Measurements from ENCODE around the gene OR5H1.
"Not testable (repeated sequence)": the region's sequence is repeated elsewhere in the genome, so short reads cannot be mapped to it uniquely, and the experiment has no call there.

The OR5H1 gene

DNA sequence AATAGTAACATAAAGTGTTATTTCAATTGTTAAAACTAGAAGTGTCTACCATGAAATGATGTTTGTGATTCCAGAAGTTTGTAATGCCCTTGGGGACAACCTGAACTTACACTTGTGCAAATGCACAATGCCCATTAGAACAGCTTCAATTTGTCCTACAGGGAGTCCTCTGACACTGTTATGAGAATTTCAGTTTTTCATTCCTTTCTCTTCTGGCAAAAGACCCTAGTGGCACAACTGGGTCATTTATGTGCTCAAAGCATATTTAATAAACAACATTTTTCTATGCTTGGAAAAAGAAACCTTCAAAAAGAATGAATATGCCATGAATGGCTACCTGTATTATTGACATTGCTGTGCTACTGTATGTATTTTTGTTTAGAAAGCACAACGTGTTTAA lies at the start of gene OR5H1:
TSS of gene OR5H1 (plus strand) at position 301 of the 400 bp plus-strand sequence. CDS start 1,977 bp downstream, outside the sequence.
- no peak for DNase-seq

GRCh38 chr3:98086873-98087272 lies 43.6 kb upstream of the OR5H1 start, which contains the start of gene OR5AC2:
Gene OR5AC2 (plus strand): TSS chr3:98087173. CDS start chr3:98087173, 0 bp downstream.
- no peak for DNase-seq

GRCh38 chr3:98095882-98096281 lies 34.6 kb upstream of the OR5H1 start:
- DNase-seq: no peak

GRCh38 chr3:98099848-98100247 lies 30.7 kb upstream of the OR5H1 start:
- no peak for DNase-seq

DNA sequence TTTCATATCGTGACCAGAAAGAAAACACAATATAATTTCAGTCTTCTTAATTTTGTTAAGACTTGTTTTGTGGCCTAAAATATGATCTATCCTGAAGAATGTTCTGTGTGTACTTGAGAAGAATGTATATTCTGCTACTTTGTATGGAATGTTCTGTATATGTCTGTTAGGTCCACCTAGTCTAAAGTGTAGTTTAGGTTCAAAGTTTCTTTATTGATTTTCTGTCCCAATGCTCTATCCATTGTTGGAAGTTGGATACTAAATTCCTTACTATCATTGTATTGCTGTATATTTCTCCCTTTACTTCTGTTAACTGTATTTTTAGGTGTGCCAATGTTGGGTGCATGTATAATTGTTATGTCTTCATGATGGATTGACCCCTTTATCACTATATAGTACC lies 22.4 kb upstream of the OR5H1 start:
- DNase-seq: no peak

DNA sequence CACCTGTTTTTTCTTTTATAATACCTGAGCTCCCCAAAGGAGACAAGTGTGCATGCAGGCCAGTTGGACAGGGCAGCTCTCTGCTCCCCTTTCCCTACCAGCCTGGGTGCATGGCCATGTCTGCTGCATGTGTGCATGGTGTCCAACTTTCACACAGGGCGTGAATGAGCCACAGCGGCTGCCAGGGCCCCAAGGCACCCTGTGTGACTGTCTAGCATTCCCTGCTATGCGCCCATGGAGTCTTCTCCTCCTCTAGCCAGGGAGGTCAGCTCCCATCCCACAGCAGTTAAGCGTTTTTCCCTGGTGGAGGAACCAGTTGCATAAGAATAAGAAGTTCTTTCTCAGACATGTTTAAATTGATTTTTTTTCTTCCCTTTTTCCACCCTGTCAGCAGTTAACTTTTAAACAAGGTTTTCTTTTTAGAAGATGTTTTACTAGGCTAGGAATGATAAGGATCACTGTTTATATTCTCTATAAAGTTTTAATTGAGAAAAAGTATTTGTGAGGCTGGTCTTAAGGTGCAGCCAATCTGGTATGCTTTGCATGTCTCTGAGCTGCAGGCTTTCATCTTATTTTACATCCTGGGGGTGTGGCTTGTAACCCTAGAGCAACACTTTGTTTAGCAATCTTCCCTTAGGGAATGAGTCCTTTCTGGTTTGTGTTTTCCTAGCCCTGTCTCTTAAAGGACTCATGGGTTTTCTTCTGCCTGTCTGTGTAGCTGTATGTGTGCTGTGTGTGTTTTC lies 20.5 kb upstream of the OR5H1 start:
- no peak for DNase-seq

GRCh38 chr3:98110550-98110908 lies 20.0 kb upstream of the OR5H1 start:
- no peak for DNase-seq

GRCh38 chr3:98114264-98114663 lies 16.3 kb upstream of the OR5H1 start:
- no peak for DNase-seq

GRCh38 chr3:98115717-98116116 lies 14.8 kb upstream of the OR5H1 start:
- no peak for DNase-seq

- no peak for DNase-seq
These were observed 6.1 kb downstream of the OR5H1 start for GRCh38 chr3:98136631-98137030.

- DNase-seq: not testable (repeated sequence)
These were observed 7.5 kb downstream of the OR5H1 start for GRCh38 chr3:98137826-98138557.

- DNase-seq: no peak
These were observed 10.0 kb downstream of the OR5H1 start for GRCh38 chr3:98140531-98140930.

DNA sequence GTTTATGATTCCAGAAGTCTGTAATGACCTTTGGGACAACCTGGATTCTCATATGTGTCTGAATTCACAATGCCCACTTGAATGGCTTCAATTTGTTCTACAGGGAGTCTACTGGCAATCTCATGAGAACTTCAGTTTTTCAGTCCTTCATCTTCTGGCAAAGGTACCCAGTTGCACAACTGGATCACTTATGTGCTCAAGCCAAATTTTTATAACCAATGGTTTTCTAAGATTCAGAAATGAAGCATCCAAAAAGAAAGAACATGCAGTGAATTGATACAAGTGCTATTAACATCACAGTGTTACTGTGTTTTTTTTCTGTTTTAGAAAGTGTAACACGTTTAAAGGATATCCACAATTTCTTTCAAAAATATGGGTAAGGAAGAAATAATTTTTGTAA lies 16.7 kb downstream of the OR5H1 start, which contains the start of gene OR5H14:
TSS of gene OR5H14 (plus strand) at position 301 of the 400 bp plus-strand sequence. CDS start 1,907 bp downstream, outside the sequence.
- DNase-seq: no peak

DNA sequence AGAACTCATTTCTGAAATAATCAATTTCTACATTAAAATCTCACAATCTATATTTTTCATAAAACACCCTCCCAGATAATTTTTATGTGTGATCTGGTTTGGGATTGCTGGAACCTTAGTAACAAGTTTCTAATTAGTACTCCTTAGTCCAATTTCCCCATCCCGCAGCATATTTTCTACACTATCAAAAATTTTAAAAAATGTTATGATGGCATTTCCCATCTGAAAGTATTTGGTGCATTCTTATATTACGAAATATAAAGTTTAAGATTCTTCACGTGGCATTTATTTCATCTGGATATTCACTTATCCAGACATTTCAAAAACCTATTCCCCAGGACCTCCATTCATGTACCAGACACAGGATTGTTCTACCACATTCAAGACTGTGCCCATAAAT lies 18.2 kb downstream of the OR5H1 start:
- DNase-seq: no peak

DNA sequence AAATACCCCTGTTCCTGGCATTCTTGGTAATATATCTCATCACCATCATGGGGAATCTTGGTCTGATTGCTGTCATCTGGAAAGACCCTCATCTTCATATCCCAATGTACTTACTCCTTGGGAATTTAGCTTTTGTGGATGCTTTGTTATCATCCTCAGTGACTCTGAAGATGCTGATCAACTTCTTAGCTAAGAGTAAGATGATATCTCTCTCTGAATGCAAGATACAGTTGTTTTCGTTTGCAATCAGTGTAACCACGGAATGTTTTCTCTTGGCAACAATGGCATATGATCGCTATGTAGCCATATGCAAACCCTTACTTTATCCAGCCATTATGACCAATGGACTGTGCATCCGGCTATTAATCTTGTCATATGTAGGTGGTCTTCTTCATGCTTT lies 18.9 kb downstream of the OR5H1 start:
- DNase-seq: not testable (repeated sequence)

GRCh38 chr3:98151241-98151640 lies 20.7 kb downstream of the OR5H1 start:
- no peak for DNase-seq

GRCh38 chr3:98166396-98166795 lies 35.9 kb downstream of the OR5H1 start, which contains the start of gene OR5H15:
Gene OR5H15 (plus strand): TSS chr3:98166696. CDS start chr3:98168700, 2,004 bp downstream.
- no peak for DNase-seq

DNA sequence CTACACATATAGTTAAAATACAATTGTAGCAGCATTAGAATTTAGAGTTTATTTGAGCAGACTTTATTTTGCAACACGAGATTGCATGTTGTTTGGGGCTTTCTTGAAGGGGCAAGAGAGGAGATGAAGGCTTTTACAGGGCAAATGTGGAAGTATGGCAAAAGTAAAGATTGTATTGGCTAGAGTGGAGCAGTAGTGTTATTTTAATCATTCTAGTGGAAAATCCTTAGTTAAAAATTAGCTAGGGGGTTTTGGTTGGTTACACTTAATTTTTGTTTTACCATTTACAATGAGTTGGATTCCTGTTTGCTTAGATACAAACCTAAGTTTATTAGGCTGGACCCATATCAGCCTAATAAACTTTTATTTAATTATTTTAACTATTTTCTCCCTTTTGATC lies 40.5 kb downstream of the OR5H1 start:
- no peak for DNase-seq

- DNase-seq: no peak
These were observed 42.1 kb downstream of the OR5H1 start for GRCh38 chr3:98172621-98173020.

DNA sequence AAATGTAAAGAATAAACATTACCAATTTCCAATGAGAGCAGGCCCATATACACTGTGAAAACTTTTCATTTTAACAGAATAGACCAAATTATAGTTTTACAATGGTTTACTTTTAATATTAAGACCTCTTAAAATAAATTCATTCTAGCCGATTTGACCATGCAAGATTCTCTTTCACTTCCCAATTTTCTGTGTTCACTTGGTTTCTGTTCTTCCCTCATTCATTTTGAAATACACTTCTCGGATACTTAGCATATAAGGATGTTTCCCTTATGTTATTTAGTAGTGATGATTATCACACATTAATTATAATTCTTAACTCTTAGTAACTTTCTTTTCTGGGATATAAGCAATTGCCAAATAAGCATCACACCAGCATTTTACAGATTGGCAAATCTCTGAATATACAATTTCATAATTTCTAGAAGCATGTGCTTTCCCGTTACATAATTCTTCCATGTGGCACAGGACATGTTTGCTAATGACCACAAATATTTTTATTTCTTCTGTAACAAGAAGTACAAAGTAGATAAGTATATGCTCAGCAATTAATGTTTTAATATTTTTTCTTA lies 49.9 kb downstream of the OR5H1 start:
- DNase-seq: no peak

- no peak for DNase-seq
These were observed 51.7 kb downstream of the OR5H1 start for GRCh38 chr3:98182196-98182595.

DNA sequence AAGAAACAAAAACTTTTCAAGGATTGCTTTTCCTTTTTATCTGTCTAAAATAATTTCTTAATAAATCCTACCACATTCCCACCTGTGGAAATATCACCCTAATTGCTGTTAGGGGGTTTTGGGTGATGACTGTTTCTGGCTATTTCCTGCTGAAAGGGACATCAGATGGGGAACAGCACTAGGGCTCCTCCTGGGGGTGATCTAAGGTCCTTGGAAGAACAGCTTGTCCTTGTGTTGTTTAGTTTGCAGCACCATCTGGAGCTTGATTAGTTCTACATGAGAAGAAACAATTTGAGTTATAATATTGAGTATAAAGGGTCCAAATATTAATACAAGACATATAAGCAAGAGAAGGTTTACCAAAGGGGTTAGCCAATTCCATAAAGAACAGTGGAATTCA lies 54.7 kb downstream of the OR5H1 start:
- no peak for DNase-seq

Measured in CD4-positive, alpha-beta T cell treated with Interleukin-12 subunit alpha and Interleukin-12 subunit beta, for 1 hour (primary cell).